Stomach (tissue), 9 donors: ENCODE results near the gene LIPA. TPM values are rescaled to one million over a fixed set of nuclear protein-coding genes. Genes with fewer than 3 reads are reported as not detected.

ENCODE experiments used
- DNase-seq, 2 donors: peaks; one replicate each; pipeline versions ENCODE4 v3.0.0 to v3.0.0-alpha.2; 2013 to 2019
- H3K27ac ChIP-seq, 5 donors: fragments of 200-600 bp in 4 of 5; sonication (generic) in 4 of 5; one replicate each; pipeline ENCODE4 v1.5.1; 2013 to 2019; ENCODE audit warnings: mild to moderate bottlenecking in 1 of 5, moderate library complexity in 1 of 5
- H3K27me3 ChIP-seq, 3 donors: fragments of 200-600 bp; sonication (generic); one replicate each; pipeline ENCODE4 v1.5.1; 2017 to 2019; ENCODE audit warnings: mixed run types in 1 of 3
- H3K36me3 ChIP-seq, 4 donors: fragments of 200-600 bp; sonication (generic); 1 replicate in 3 of 4; 2 replicates in 1 of 4; pipeline ENCODE4 v1.5.1; 2016 to 2019
- H3K4me1 ChIP-seq, 4 donors: fragments of 200-600 bp; sonication (generic); one replicate each; pipeline ENCODE4 v1.5.1; 2016 to 2019
- H3K4me3 ChIP-seq, 4 donors: fragments of 200-600 bp; sonication (generic) in 3 of 4; one replicate each; pipeline ENCODE4 v1.5.1; 2016 to 2019; ENCODE audit warnings: mild to moderate bottlenecking in 1 of 4
- H3K9me3 ChIP-seq, 4 donors: fragments of 200-600 bp; sonication (generic); one replicate each; pipeline ENCODE4 v1.5.1; 2016 to 2019
- EP300 ChIP-seq: sonication (generic); formaldehyde crosslinking; IDR thresholded peaks from one replicate; pipeline ENCODE4 v1.6.1; 2017; ENCODE audit warnings: antibody characterized with exemption
- POLR2A ChIP-seq, 4 donors: fragments of 450-650 bp; IDR thresholded peaks; one replicate each; pipeline ENCODE4 v1.6.1; 2016; ENCODE audit warnings: antibody characterized with exemption in 4 of 4, control low read depth in 2 of 4, mild to moderate bottlenecking in 1 of 4, moderate library complexity in 1 of 4
- POLR2AphosphoS5 ChIP-seq, 3 donors: sonication (generic); formaldehyde crosslinking; IDR thresholded peaks; one replicate each; pipeline ENCODE4 v1.6.1; 2016; ENCODE audit warnings: antibody characterized with exemption in 3 of 3
- WGBS, 5 donors: extraction: QIAGEN DNeasy Blood & Tissue Kit in 3 of 5; methylation state at CpG; one replicate each; pipeline versions ENCODE4 v1.1.5 to v1.1.7; 2013 to 2018; 5-methylcytosine and 5-hydroxymethylcytosine counted together
- intact Hi-C: fragments of 100-400 bp; cut with DNase I; formaldehyde crosslinking; loops from one replicate; pipeline ENCODE4 v1.15.1; 2023; ENCODE audit warnings: low total_unique reads
- polyA plus RNA-seq, 3 donors: library from polyadenylated mRNA; stranded (reverse); fragments of 200-250 nt; gene quantifications; one replicate each; pipeline ENCODE4 v1.2.3, GENCODE V29; 2013
- total RNA-seq, 5 donors: library from RNA; depleted of rRNA; stranded (reverse); fragments of >200 nt; gene quantifications; one replicate each; pipeline versions ENCODE4 v1.1.0 to v1.2.3, GENCODE V29; 2014 to 2016
- TF ChIP-seq, protein P1 (sequence below), 7 experiments: fragments of 450-650 bp in 4 of 7; fragments of 200-600 bp in 3 of 7; sonication (generic) in 3 of 7; IDR thresholded peaks; one replicate each; pipeline ENCODE4 v1.5.1; 2016 to 2019; ENCODE audit warnings: antibody characterized with exemption in 7 of 7, control low read depth in 2 of 7, mild to moderate bottlenecking in 1 of 7
- donor health status: healthy with polysubstance abuse.
- donor health status: Bipolar disorder and iron deficiency.
- donor health status: healthy.

Gene LIPA
- total and polyA plus RNA-seq, 8 donors: 1.8 to 65.9 (median 13.0) TPM

GRCh38 chr10:89182894-89183293 is 68.7 kb downstream of the LIPA start:
- 68 to 87% (median 80%) methylated on average over 2 of the region's 2 CpGs for WGBS, 5 donors
- TF ChIP-seq, protein P1, sequence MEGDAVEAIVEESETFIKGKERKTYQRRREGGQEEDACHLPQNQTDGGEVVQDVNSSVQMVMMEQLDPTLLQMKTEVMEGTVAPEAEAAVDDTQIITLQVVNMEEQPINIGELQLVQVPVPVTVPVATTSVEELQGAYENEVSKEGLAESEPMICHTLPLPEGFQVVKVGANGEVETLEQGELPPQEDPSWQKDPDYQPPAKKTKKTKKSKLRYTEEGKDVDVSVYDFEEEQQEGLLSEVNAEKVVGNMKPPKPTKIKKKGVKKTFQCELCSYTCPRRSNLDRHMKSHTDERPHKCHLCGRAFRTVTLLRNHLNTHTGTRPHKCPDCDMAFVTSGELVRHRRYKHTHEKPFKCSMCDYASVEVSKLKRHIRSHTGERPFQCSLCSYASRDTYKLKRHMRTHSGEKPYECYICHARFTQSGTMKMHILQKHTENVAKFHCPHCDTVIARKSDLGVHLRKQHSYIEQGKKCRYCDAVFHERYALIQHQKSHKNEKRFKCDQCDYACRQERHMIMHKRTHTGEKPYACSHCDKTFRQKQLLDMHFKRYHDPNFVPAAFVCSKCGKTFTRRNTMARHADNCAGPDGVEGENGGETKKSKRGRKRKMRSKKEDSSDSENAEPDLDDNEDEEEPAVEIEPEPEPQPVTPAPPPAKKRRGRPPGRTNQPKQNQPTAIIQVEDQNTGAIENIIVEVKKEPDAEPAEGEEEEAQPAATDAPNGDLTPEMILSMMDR (IDR thresholded peaks at IDR 0.05): no peak
- TF ChIP-seq POLR2AphosphoS5 (IDR thresholded peaks at IDR 0.05): no peak
- no peak for TF ChIP-seq POLR2A (IDR thresholded peaks at IDR 0.05)

DNA sequence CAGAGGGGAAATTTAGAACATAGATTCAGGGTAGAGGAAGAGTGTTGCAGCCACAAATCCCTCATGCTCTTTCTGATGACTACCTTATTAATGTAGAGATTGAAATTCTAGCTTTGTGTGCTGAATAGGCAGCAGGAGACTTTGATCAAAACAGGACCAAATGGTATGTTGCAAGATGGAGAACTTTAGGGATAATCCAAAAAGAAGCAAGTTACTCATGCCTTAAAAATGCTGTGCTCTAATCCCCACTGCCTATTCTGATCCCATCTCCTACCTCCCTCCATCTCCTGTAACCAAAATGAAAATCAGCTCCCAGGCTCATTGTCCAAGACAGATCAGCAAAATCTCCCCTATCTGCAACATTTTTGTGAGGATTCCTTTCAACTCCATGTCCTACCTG is 75.8 kb downstream of the LIPA start:
- no peak overlapping the region for H3K27ac ChIP-seq
- H3K4me1 ChIP-seq: no peaks in the 10 kb centered on the region
- H3K36me3 ChIP-seq: no peaks in the 10 kb centered on the region
- intact Hi-C loops: no loop called here
- H3K4me3 ChIP-seq: no peak overlapping the region
- peaks cover 0 to 5% (median 0%) of the 10 kb centered on the region in 3 donors for H3K27me3 ChIP-seq
- H3K9me3 ChIP-seq: peaks cover 0 to 9% (median 4%) of the 10 kb centered on the region in 4 donors
- TF ChIP-seq POLR2A (IDR thresholded peaks at IDR 0.05) (no peak), EP300 (no peak), POLR2AphosphoS5 (IDR thresholded peaks at IDR 0.05) (no peak)
- TF ChIP-seq, protein P1 (IDR thresholded peaks at IDR 0.05): no peak
- DNase-seq: no peak

More at GRCh38 chr10:89182894-89183293, 68.7 kb downstream of the LIPA start:
- H3K36me3 ChIP-seq: no peaks in the 10 kb centered on the region
- DNase-seq: no peak
- H3K4me1 ChIP-seq: peaks cover 0 to 17% (median 16%) of the 10 kb centered on the region in 4 donors
- H3K9me3 ChIP-seq: peaks cover 0 to 11% (median 5%) of the 10 kb centered on the region in 4 donors
- H3K4me3 ChIP-seq: no peak overlapping the region
- intact Hi-C loops: no loop called here
- no peak overlapping the region for H3K27ac ChIP-seq
- H3K27me3 ChIP-seq: peaks cover 0 to 4% (median 0%) of the 10 kb centered on the region in 3 donors

- Histone ChIP-seq H3K27ac (no peak overlapping the region), H3K9me3 (no peaks in the 10 kb centered on the region), H3K4me1 (no peaks in the 10 kb centered on the region), H3K4me3 (no peak overlapping the region), H3K27me3 (peaks cover 0 to 3% (median 0%) of the 10 kb centered on the region in 3 donors), H3K36me3 (no peaks in the 10 kb centered on the region)
- TF ChIP-seq, protein P1 (IDR thresholded peaks at IDR 0.05): no peak
- no peak for TF ChIP-seq EP300
- TF ChIP-seq POLR2A (IDR thresholded peaks at IDR 0.05): no peak
- no peak for TF ChIP-seq POLR2AphosphoS5 (IDR thresholded peaks at IDR 0.05)
- intact Hi-C loops: no loop called here
- no peak for DNase-seq
Observed at GRCh38 chr10:89173075-89173474, 78.5 kb downstream of the LIPA start.

DNA sequence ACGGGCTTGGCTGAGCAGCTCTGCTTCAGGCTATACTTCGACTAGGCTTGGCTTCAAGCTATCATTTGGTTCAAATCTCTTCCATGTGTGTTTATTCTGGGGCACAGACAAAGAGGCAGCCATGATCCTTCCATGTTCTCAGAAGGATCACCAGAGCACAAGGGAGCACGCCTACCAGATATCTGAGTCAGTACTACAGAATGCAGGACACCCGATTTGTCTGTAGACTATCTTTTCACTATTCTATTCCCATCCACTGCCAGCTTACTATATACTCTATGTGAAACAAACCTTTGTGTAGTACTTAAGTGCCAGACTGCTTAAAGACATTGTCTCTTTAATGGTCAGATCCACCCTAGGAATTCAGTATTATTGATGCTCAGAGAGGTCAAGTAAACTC is 79.6 kb downstream of the LIPA start:
- no peaks in the 10 kb centered on the region for H3K9me3 ChIP-seq
- 77 to 88% (median 86%) methylated on average over 4 of the region's 4 CpGs for WGBS, 5 donors
- H3K4me1 ChIP-seq: no peaks in the 10 kb centered on the region
- no peaks in the 10 kb centered on the region for H3K36me3 ChIP-seq
- H3K27ac ChIP-seq: no peak overlapping the region
- no peak for DNase-seq
- no peak for TF ChIP-seq POLR2AphosphoS5 (IDR thresholded peaks at IDR 0.05)
- no peak for TF ChIP-seq POLR2A (IDR thresholded peaks at IDR 0.05)
- TF ChIP-seq EP300: no peak
- TF ChIP-seq, protein P1 (IDR thresholded peaks at IDR 0.05): no peak
- no peak overlapping the region for H3K4me3 ChIP-seq
- intact Hi-C loops: no loop called here
- peaks cover 0 to 3% (median 0%) of the 10 kb centered on the region in 3 donors for H3K27me3 ChIP-seq
